Endodermal cell (in vitro differentiated cells): ENCODE results near the gene CTRB2. TPM values are rescaled to one million over a fixed set of nuclear protein-coding genes. Genes with fewer than 3 reads are reported as not detected.
"Not testable (repeated sequence)": the region's sequence is repeated elsewhere in the genome, so short reads cannot be mapped to it uniquely, and the experiment has no call there.

Experiments used
- DNase-seq: peaks from one replicate; pipeline ENCODE4 v3.0.0-alpha.2; 2017
- H3K27ac ChIP-seq: 2 replicates; pipeline ENCODE4 v1.5.1; 2013; ENCODE audit warnings: mild to moderate bottlenecking, low read depth, low read length, moderate library complexity
- H3K27me3 ChIP-seq: 2 replicates; pipeline ENCODE4 v1.6.1; 2013; ENCODE audit warnings: mild to moderate bottlenecking, low read length, moderate library complexity; ENCODE audit not compliant: insufficient read depth, control insufficient read depth, poor library complexity, severe bottlenecking
- H3K36me3 ChIP-seq: 2 replicates; pipeline ENCODE4 v1.7.0; 2013; ENCODE audit warnings: mild to moderate bottlenecking, low read length, moderate library complexity; ENCODE audit not compliant: control insufficient read depth, insufficient read depth
- H3K4me1 ChIP-seq: one replicate; pipeline ENCODE4 v1.7.0; 2013; ENCODE audit warnings: low read length; ENCODE audit not compliant: control insufficient read depth, insufficient read depth
- H3K4me3 ChIP-seq: 2 replicates; pipeline ENCODE4 v1.5.1; 2013; ENCODE audit warnings: mild to moderate bottlenecking, low read length, moderate library complexity
- H3K9ac ChIP-seq: 2 replicates; pipeline ENCODE4 v1.6.1; 2013; ENCODE audit warnings: mild to moderate bottlenecking, low read length, moderate library complexity; ENCODE audit not compliant: poor library complexity, severe bottlenecking; ENCODE audit errors: extremely low read depth
- H3K9me3 ChIP-seq: 2 replicates; pipeline ENCODE4 v1.6.1; 2013; ENCODE audit warnings: mild to moderate bottlenecking, low read length, moderate library complexity; ENCODE audit not compliant: control insufficient read depth
- H3K27ac Mint-ChIP-seq: 2 replicates; pipeline ENCODE4 v1.8.0; 2020; ENCODE audit warnings: mixed read lengths
- H3K27me3 Mint-ChIP-seq: 2 replicates; pipeline ENCODE4 v1.8.0; 2021; ENCODE audit warnings: mild to moderate bottlenecking, mixed read lengths; ENCODE audit not compliant: insufficient read depth
- H3K36me3 Mint-ChIP-seq: 2 replicates; pipeline ENCODE4 v1.8.0; 2020; ENCODE audit warnings: low read depth, mixed read lengths
- H3K4me1 Mint-ChIP-seq: 2 replicates; pipeline ENCODE4 v1.8.0; 2020; ENCODE audit warnings: mixed read lengths
- H3K4me3 Mint-ChIP-seq: 2 replicates; pipeline ENCODE4 v1.8.0; 2020; ENCODE audit warnings: mild to moderate bottlenecking, moderate library complexity, mixed read lengths
- H3K9me3 Mint-ChIP-seq: 2 replicates; pipeline ENCODE4 v1.8.0; 2020; ENCODE audit warnings: mild to moderate bottlenecking, mixed read lengths
- CTCF ChIP-seq: fragments of 200-600 bp; sonication (generic); conservative IDR thresholded peaks from 2 replicates; pipeline ENCODE4 v1.5.0; 2021; ENCODE audit warnings: antibody characterized with exemption, mild to moderate bottlenecking
- WGBS, 2 experiments: methylation state at CpG; one replicate each; pipeline versions ENCODE4 v1.1.5 to v1.1.7; 2013; ENCODE audit warnings: missing lambda C conversion rate in 2 of 2, mixed read lengths in 1 of 2; ENCODE audit not compliant: insufficient coverage in 1 of 2, insufficient read length in 1 of 2; 5-methylcytosine and 5-hydroxymethylcytosine counted together
- total RNA-seq, 2 donors: library from RNA; stranded (reverse); fragmentation: NEBNext Ultra II Directional in 1 of 2; extraction: Animal tissue kit (Norgen Biotek cat#: 25700) in 1 of 2; gene quantifications; 2 replicates in 1 of 2; 3 replicates in 1 of 2; pipeline ENCODE4 v1.2.1, GENCODE V29; 2021

Gene CTRB2
- total RNA-seq, 2 donors from 2014 or later: not detected

- no peak for TF ChIP-seq CTCF
- H3K27me3 ChIP-seq: no peaks in the 10 kb centered on the region
- peak; percentile 64 for DNase-seq
- H3K4me3 Mint-ChIP-seq: no peak overlapping the region
- H3K27ac ChIP-seq: no peak overlapping the region
- no peaks in the 10 kb centered on the region for H3K27me3 Mint-ChIP-seq
- WGBS, 2 experiments: 76 to 91% methylated on average over 2 of the region's 2 CpGs
- H3K9me3 Mint-ChIP-seq: no peaks in the 10 kb centered on the region
- peak overlapping the region; percentile 6 for H3K27ac Mint-ChIP-seq
- H3K4me1 Mint-ChIP-seq: peaks cover 10% of the 10 kb centered on the region
- no peaks in the 10 kb centered on the region for H3K36me3 Mint-ChIP-seq
- no peak overlapping the region for H3K4me3 ChIP-seq
- H3K4me1 ChIP-seq: no peaks in the 10 kb centered on the region
- no peak overlapping the region for H3K9ac ChIP-seq
- H3K36me3 ChIP-seq: no peaks in the 10 kb centered on the region
- H3K9me3 ChIP-seq: no peaks in the 10 kb centered on the region
These were observed 9.2 kb upstream of the CTRB2 start for GRCh38 chr16:75216127-75216526.

- not testable (repeated sequence) for H3K4me3 ChIP-seq, H3K27ac ChIP-seq, H3K9me3 Mint-ChIP-seq, H3K36me3 ChIP-seq, H3K4me1 ChIP-seq, H3K27ac Mint-ChIP-seq, DNase-seq, H3K27me3 Mint-ChIP-seq, H3K4me3 Mint-ChIP-seq, H3K9ac ChIP-seq, H3K9me3 ChIP-seq, H3K36me3 Mint-ChIP-seq, H3K27me3 ChIP-seq, H3K4me1 Mint-ChIP-seq
- WGBS, 2 experiments: 93 to 96% methylated on average over 10 of the region's 10 CpGs
These were observed 4.3 kb upstream of the CTRB2 start for GRCh38 chr16:75211286-75211685.

GRCh38 chr16:75209944-75210343 is 3.0 kb upstream of the CTRB2 start:
- Mint-ChIP-seq H3K9me3 (no peaks in the 10 kb centered on the region), H3K36me3 (no peaks in the 10 kb centered on the region), H3K27me3 (no peaks in the 10 kb centered on the region), H3K4me1 (peaks cover 8% of the 10 kb centered on the region), H3K4me3 (no peak overlapping the region), H3K27ac (no peak overlapping the region)
- no peaks in the 10 kb centered on the region for H3K36me3 ChIP-seq
- WGBS, 2 experiments: 90 to 92% methylated on average over 2 to 5 of the region's 5 CpGs
- H3K9ac ChIP-seq: no peak overlapping the region
- no peak for DNase-seq
- no peaks in the 10 kb centered on the region for H3K9me3 ChIP-seq
- H3K27ac ChIP-seq: no peak overlapping the region
- no peak for TF ChIP-seq CTCF
- no peaks in the 10 kb centered on the region for H3K27me3 ChIP-seq
- no peaks in the 10 kb centered on the region for H3K4me1 ChIP-seq
- H3K4me3 ChIP-seq: no peak overlapping the region

GRCh38 chr16:75209514-75209913 is 2.6 kb upstream of the CTRB2 start:
- not testable (repeated sequence) for H3K9me3 Mint-ChIP-seq, DNase-seq, H3K4me3 ChIP-seq, H3K9me3 ChIP-seq, H3K36me3 ChIP-seq, H3K27ac Mint-ChIP-seq, H3K9ac ChIP-seq, H3K4me1 ChIP-seq, H3K4me3 Mint-ChIP-seq, H3K27me3 ChIP-seq, H3K36me3 Mint-ChIP-seq, H3K27ac ChIP-seq, H3K4me1 Mint-ChIP-seq, H3K27me3 Mint-ChIP-seq
- 93 to 98% methylated on average over 4 to 7 of the region's 7 CpGs for WGBS, 2 experiments
